GM10266 (cell line): ENCODE measurements around the gene ZCCHC3.
A peak's percentile ranks its signal among the peaks of the same experiment; 100 is the strongest.
"Not testable (repeated sequence)": the region's sequence is repeated elsewhere in the genome, so short reads cannot be mapped to it uniquely, and the experiment has no call there.

Source experiments
- DNase-seq: peaks from one replicate; pipeline ENCODE4 v3.0.0; 2012; ENCODE audit errors: extremely low spot score
- TF ChIP-seq, protein P1 (sequence below): IDR thresholded peaks from 2 replicates; pipeline ENCODE4 v1.5.1; 2012; ENCODE audit warnings: mild to moderate bottlenecking, low read depth; ENCODE audit not compliant: control insufficient read depth, insufficient read depth; ENCODE audit errors: missing control alignments

ZCCHC3 gene, protein sequence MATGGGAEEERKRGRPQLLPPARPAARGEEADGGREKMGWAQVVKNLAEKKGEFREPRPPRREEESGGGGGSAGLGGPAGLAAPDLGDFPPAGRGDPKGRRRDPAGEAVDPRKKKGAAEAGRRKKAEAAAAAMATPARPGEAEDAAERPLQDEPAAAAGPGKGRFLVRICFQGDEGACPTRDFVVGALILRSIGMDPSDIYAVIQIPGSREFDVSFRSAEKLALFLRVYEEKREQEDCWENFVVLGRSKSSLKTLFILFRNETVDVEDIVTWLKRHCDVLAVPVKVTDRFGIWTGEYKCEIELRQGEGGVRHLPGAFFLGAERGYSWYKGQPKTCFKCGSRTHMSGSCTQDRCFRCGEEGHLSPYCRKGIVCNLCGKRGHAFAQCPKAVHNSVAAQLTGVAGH

DNA sequence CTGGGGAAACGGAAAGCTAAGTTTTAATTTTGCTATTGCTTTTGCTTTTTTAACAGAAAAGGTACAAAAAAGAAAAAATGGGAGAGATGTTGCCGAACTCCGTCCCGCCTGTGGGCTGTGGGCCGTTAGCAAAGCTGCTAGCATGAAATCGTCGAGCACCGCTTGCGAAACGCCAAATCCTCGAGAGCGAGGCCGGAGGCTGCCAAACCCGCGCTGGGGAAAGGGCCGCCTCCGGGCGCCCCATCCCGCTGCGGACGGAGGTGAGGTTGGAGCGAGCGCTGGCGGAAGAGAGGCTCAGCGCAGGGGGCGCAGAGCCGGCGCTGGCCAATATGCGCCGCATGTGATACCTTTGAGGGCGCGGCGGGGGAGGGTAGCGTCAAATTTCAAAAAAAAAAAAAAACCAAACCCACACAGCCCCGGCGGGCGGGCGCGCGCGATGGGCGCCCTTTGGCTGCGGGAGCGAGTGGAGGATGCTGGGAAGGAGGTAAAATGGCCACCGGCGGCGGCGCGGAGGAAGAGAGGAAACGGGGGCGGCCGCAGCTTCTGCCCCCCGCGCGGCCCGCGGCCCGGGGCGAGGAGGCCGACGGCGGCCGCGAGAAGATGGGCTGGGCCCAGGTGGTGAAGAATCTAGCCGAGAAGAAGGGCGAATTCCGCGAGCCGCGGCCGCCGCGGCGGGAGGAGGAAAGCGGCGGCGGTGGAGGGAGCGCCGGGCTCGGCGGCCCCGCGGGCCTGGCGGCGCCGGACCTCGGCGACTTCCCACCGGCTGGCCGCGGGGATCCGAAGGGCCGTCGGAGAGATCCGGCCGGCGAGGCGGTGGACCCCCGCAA, at the start of gene ZCCHC3:
TSS of gene ZCCHC3 (plus strand) at position 473 of the 827 bp plus-strand sequence. CDS start at position 490, 17 bp downstream.
- TF ChIP-seq, protein P1, sequence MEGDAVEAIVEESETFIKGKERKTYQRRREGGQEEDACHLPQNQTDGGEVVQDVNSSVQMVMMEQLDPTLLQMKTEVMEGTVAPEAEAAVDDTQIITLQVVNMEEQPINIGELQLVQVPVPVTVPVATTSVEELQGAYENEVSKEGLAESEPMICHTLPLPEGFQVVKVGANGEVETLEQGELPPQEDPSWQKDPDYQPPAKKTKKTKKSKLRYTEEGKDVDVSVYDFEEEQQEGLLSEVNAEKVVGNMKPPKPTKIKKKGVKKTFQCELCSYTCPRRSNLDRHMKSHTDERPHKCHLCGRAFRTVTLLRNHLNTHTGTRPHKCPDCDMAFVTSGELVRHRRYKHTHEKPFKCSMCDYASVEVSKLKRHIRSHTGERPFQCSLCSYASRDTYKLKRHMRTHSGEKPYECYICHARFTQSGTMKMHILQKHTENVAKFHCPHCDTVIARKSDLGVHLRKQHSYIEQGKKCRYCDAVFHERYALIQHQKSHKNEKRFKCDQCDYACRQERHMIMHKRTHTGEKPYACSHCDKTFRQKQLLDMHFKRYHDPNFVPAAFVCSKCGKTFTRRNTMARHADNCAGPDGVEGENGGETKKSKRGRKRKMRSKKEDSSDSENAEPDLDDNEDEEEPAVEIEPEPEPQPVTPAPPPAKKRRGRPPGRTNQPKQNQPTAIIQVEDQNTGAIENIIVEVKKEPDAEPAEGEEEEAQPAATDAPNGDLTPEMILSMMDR = peak; percentile 31
- DNase-seq = peak; percentile 93

DNA sequence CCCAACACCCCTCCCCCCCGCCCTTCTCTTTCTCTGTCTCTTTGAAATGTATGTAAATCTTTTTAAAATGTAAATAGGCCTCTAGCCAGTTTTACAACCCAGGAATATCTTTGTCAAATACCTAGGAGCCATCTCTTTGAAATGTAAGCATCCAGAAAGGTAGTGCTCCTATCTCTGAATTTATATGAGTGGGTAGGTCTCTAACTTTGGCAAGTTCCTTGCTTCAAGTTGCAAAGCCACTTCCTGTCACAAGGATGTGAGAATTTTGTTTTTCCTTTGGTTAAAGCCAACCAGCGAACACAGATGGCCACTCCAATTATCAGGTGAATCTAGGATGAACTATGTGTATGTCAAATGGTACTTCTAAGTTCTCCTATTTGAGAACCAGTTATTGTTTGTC, 46.0 kb upstream of the ZCCHC3 start:
- DNase-seq = no peak
- TF ChIP-seq, protein P1 = no peak

DNA sequence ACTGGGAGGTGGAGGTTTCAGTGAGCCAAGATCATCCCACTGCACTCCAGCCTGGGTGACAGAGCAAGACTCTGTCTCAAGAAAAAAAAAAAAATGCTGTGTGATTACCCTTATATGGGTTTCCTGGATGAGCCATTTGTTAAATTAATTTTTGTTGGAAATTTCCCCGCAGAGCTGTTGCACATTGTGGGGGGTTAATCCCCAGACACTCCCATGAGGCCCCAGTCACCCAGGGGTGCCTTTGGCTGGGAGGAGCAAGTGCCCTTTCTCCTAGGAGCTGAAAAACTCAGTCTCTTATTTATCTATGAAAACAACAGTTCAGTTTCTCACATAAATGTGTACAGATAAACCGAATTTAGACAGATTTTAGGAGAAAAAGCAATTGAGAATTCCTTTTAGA, 44.6 kb upstream of the ZCCHC3 start:
- DNase-seq = no peak
- TF ChIP-seq, protein P1 = no peak

DNA sequence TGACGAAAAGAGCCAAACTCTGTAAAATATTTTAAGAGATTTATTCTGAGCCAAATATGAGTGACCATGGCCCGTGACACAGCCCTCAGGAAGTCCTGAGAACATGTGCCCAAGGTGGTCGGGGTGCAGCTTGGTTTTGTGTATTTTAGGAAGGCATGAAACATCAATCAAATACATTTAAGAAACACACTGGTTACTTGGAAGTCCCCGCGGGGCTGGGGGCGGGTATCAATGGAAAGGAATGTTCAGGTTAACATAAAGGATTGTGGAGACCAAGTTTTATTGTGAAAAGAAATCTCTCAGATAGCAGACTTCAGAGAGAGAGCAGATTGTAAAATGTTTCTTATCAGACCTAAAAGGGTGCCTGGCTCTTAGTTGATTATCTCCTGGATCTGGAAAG, 43.9 kb upstream of the ZCCHC3 start:
- not testable (repeated sequence) for DNase-seq

DNA sequence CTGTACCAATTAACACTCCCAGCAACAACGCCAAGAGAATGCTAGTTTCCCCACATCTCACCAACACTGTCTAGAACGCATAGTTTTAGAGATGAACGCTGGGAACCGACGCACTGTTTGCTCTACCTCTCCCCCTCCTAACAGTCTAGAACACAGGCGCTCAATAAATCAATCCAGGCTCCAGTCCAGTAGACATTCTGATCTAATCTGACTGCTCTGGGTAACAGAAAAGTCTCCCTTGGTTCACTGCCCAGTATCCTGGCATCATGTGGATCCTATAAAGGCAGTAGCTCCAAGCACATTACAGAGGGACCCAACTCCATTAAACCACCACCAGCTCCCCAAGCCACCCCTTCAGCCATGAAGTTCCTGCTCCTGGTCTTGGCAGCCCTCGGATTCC, 40.0 kb upstream of the ZCCHC3 start, which contains the start of gene DEFB132:
TSS of gene DEFB132 (plus strand) at position 306 of the 400 bp plus-strand sequence. CDS start at position 361, 55 bp downstream.
- no peak for DNase-seq
- TF ChIP-seq, protein P1 = no peak

DNA sequence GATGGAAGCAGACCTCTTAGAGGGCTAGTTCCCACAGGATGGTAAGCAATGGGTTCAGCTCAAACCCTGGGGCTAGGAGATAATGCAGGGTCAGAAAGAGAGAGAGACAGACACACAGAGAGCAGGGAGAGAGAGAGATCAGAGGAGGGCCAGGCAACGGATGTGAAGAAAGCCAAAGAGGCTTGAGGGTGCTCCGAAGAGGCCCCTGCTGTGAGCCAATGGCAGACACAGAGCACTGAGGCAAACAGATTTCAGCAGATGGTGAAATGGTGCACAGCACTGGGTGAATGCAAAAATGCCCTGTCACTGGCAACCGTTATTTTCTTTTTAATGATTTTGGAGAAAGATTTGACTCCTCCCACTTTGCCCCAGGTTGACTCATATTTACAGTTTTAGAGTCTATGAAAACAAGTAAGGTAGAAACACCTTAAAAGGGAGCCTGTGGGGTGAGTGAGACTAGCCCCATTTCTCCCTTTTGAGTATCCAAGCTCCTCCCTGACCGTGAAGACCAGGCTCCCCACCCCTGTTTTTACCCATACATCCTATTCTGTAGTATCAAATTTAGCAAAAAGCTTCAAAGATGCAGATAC, 39.0 kb upstream of the ZCCHC3 start:
- TF ChIP-seq, protein P1 = no peak
- no peak for DNase-seq

DNA sequence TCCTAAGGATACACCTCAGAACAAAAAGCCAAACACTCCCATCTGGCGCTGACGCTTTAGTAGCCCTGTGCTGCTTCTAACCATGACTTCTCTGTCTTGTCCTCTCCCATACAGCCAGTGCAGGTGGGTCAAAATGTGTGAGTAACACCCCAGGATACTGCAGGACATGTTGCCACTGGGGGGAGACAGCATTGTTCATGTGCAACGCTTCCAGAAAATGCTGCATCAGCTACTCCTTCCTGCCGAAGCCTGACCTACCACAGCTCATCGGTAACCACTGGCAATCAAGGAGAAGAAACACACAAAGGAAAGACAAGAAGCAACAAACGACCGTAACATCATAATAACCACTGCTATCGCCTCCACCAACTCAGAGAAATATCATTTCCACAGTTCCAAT, 38.4 kb upstream of the ZCCHC3 start:
- TF ChIP-seq, protein P1 = no peak
- DNase-seq = no peak
